RCC 7860 (cell line): ENCODE measurements around the gene CFAP58.

Source experiments
- DNase-seq: peaks from one replicate; pipeline ENCODE4 v3.0.0-alpha.2; 2015; ENCODE audit warnings: low spot score
- FAIRE-seq: peaks from 2 replicates; lab custom pipeline; 2012; peaks lifted over from hg19 to GRCh38; lab: Jason Lieb, UNC

Gene CFAP58

GRCh38 chr10:104472957-104473745, 119.5 kb downstream of the CFAP58 start:
- DNase-seq (no peak), FAIRE-seq (no peak)

GRCh38 chr10:104478380-104478779, 124.7 kb downstream of the CFAP58 start:
- no peak for DNase-seq
- no peak for FAIRE-seq

- no peak for FAIRE-seq
- no peak for DNase-seq
Observed at GRCh38 chr10:104479906-104480593, 126.4 kb downstream of the CFAP58 start.

- no peak for FAIRE-seq
Observed at GRCh38 chr10:104480797-104481196, 127.2 kb downstream of the CFAP58 start.

GRCh38 chr10:104483582-104483981, 129.9 kb downstream of the CFAP58 start:
- DNase-seq, result no peak
- no peak for FAIRE-seq

More at GRCh38 chr10:104480797-104481196, 127.2 kb downstream of the CFAP58 start:
- no peak for DNase-seq

- FAIRE-seq (no peak), DNase-seq (no peak)
Observed at GRCh38 chr10:104485632-104486031, 132.0 kb downstream of the CFAP58 start.

GRCh38 chr10:104486803-104487202, 133.2 kb downstream of the CFAP58 start:
- DNase-seq (no peak), FAIRE-seq (no peak)

GRCh38 chr10:104487794-104488438, 134.3 kb downstream of the CFAP58 start:
- no peak for DNase-seq
- FAIRE-seq, result no peak

GRCh38 chr10:104488439-104488832, 134.8 kb downstream of the CFAP58 start:
- no peak for DNase-seq
- FAIRE-seq, result no peak

GRCh38 chr10:104492329-104492940, 138.8 kb downstream of the CFAP58 start:
- FAIRE-seq, result no peak

GRCh38 chr10:104498347-104499081, 144.9 kb downstream of the CFAP58 start:
- no peak for FAIRE-seq
- no peak for DNase-seq

More at GRCh38 chr10:104492329-104492940, 138.8 kb downstream of the CFAP58 start:
- DNase-seq, result no peak

GRCh38 chr10:104501449-104501848, 147.8 kb downstream of the CFAP58 start:
- no peak for FAIRE-seq
- DNase-seq, result no peak

- FAIRE-seq, result no peak
- no peak for DNase-seq
Observed at GRCh38 chr10:104501864-104502579, 148.4 kb downstream of the CFAP58 start.

GRCh38 chr10:104502907-104503306, 149.3 kb downstream of the CFAP58 start:
- DNase-seq (no peak), FAIRE-seq (no peak)
